SU-DHL-6 (cell line): ENCODE results near the gene TNIK.

Source experiments
- H2AFZ ChIP-seq: fragments of 200-600 bp; sonication (generic); 2 replicates; pipeline ENCODE4 v1.6.1; 2014; ENCODE audit warnings: low read depth, mild to moderate bottlenecking, moderate library complexity, mixed read lengths, antibody characterized with exemption, low read length; ENCODE audit not compliant: severe bottlenecking
- H3F3A ChIP-seq: fragments of 200-600 bp; shearing (Covaris generic); 2 replicates; pipeline ENCODE4 v1.6.0; 2016; ENCODE audit warnings: antibody characterized with exemption, mild to moderate bottlenecking; ENCODE audit not compliant: insufficient read depth
- H3K27ac ChIP-seq: fragments of 200-600 bp; sonication (generic); 2 replicates; pipeline ENCODE4 v1.5.1; 2016; ENCODE audit warnings: low read depth, mild to moderate bottlenecking, low read length, moderate library complexity, mixed read lengths
- H3K27me3 ChIP-seq: fragments of 200-600 bp; sonication (generic), shearing (Covaris generic); 2 replicates; pipeline ENCODE4 v1.6.0; 2014; ENCODE audit warnings: mild to moderate bottlenecking, low read length
- H3K36me3 ChIP-seq: fragments of 200-600 bp; sonication (generic); 2 replicates; pipeline ENCODE4 v1.6.1; 2014; ENCODE audit warnings: mild to moderate bottlenecking, low read length, mixed read lengths
- H3K4me2 ChIP-seq: fragments of 300-600, 200-600 bp; shearing (Covaris generic), sonication (generic); 2 replicates; pipeline ENCODE4 v1.6.0; 2014; ENCODE audit warnings: low read length, low read depth, mild to moderate bottlenecking; ENCODE audit not compliant: poor library complexity, severe bottlenecking
- H3K4me3 ChIP-seq: fragments of 200-600 bp; sonication (generic); 2 replicates; pipeline ENCODE4 v1.5.1; 2014; ENCODE audit warnings: antibody characterized with exemption, low read length, mild to moderate bottlenecking, mixed read lengths; ENCODE audit not compliant: insufficient read depth, poor library complexity, severe bottlenecking
- H3K79me2 ChIP-seq: fragments of 200-600 bp; sonication (generic); 2 replicates; pipeline ENCODE4 v1.6.1; 2014; ENCODE audit warnings: mild to moderate bottlenecking, low read length, moderate library complexity; ENCODE audit not compliant: insufficient read depth
- H3K9ac ChIP-seq: fragments of 200-600 bp; sonication (generic); 2 replicates; pipeline ENCODE4 v1.7.0; 2014; ENCODE audit warnings: mild to moderate bottlenecking, low read length
- H3K9me2 ChIP-seq: fragments of 200-600 bp; sonication (generic); replicated peaks from 2 replicates; pipeline ENCODE4 v1.6.1; 2014; ENCODE audit warnings: low read length; ENCODE audit not compliant: insufficient read depth
- H3K9me3 ChIP-seq: fragments of 200-600 bp; sonication (generic); 2 replicates; pipeline ENCODE4 v1.6.1; 2014; ENCODE audit warnings: low read length, mixed read lengths; ENCODE audit not compliant: insufficient read depth
- H4K20me1 ChIP-seq: fragments of 200-600 bp; sonication (generic); 2 replicates; pipeline ENCODE4 v1.6.1; 2014; ENCODE audit warnings: low read depth, mild to moderate bottlenecking, antibody characterized with exemption, low read length, moderate library complexity, mixed read lengths
- CTCF ChIP-seq: fragments of 200-600 bp; sonication (generic); IDR thresholded peaks from one replicate; pipeline ENCODE4 v1.5.1; 2017; ENCODE audit warnings: antibody characterized with exemption, mild to moderate bottlenecking, low read length, moderate library complexity; ENCODE audit not compliant: insufficient read depth, poor library complexity, severe bottlenecking
- EZH2phosphoT487 ChIP-seq: fragments of 200-600 bp; sonication (generic), shearing (Covaris generic); conservative IDR thresholded peaks from 2 replicates; pipeline ENCODE4 v1.6.1; 2018; ENCODE audit warnings: mild to moderate bottlenecking, antibody characterized with exemption, low read length, moderate library complexity, mixed read lengths

The TNIK gene

GRCh38 chr3:171487382-171487781, 27.2 kb upstream of the TNIK start:
- Histone ChIP-seq H3K9me2 (no peaks in the 10 kb centered on the region; the same call in 1 of the 2 replicates), H3F3A (no peaks in the 10 kb centered on the region), H4K20me1 (no peaks in the 10 kb centered on the region), H3K27ac (no peak overlapping the region), H3K9ac (no peak overlapping the region), H3K27me3 (no peaks in the 10 kb centered on the region), H3K4me3 (no peak overlapping the region), H3K36me3 (no peaks in the 10 kb centered on the region), H3K9me3 (no peaks in the 10 kb centered on the region), H2AFZ (no peak overlapping the region), H3K4me2 (no peak overlapping the region), H3K79me2 (no peaks in the 10 kb centered on the region)
- TF ChIP-seq CTCF = no peak
- no peak for TF ChIP-seq EZH2phosphoT487

GRCh38 chr3:171485338-171485737, 25.1 kb upstream of the TNIK start:
- no peak for TF ChIP-seq EZH2phosphoT487
- TF ChIP-seq CTCF = no peak
- Histone ChIP-seq H3K4me3 (no peak overlapping the region), H3K27me3 (no peaks in the 10 kb centered on the region), H3K9me3 (no peaks in the 10 kb centered on the region), H2AFZ (no peak overlapping the region), H3K9ac (no peak overlapping the region), H3K4me2 (no peak overlapping the region), H3K36me3 (no peaks in the 10 kb centered on the region), H3K79me2 (no peaks in the 10 kb centered on the region), H3F3A (no peaks in the 10 kb centered on the region), H3K9me2 (no peaks in the 10 kb centered on the region; the same call in 1 of the 2 replicates), H3K27ac (no peak overlapping the region), H4K20me1 (no peaks in the 10 kb centered on the region)

- no peak overlapping the region for H3K9ac ChIP-seq
- H3F3A ChIP-seq = no peaks in the 10 kb centered on the region
- TF ChIP-seq CTCF (no peak), EZH2phosphoT487 (no peak)
- H3K4me3 ChIP-seq = no peak overlapping the region
- no peaks in the 10 kb centered on the region for H3K79me2 ChIP-seq
- no peaks in the 10 kb centered on the region for H4K20me1 ChIP-seq
- H2AFZ ChIP-seq = no peak overlapping the region
- no peak overlapping the region for H3K27ac ChIP-seq
- H3K27me3 ChIP-seq = no peaks in the 10 kb centered on the region
- no peak overlapping the region for H3K4me2 ChIP-seq
- no peaks in the 10 kb centered on the region for H3K9me3 ChIP-seq
- no peaks in the 10 kb centered on the region for H3K36me3 ChIP-seq
- no peaks in the 10 kb centered on the region for H3K9me2 ChIP-seq
Observed at GRCh38 chr3:171481011-171481410, 20.8 kb upstream of the TNIK start.

GRCh38 chr3:171480526-171480925, 20.3 kb upstream of the TNIK start:
- Histone ChIP-seq H3K4me2 (no peak overlapping the region), H2AFZ (no peak overlapping the region), H3K9ac (no peak overlapping the region), H3K27me3 (no peaks in the 10 kb centered on the region), H3K9me2 (no peaks in the 10 kb centered on the region), H3K79me2 (no peaks in the 10 kb centered on the region), H3K27ac (no peak overlapping the region), H3K4me3 (no peak overlapping the region), H3K9me3 (no peaks in the 10 kb centered on the region), H3F3A (no peaks in the 10 kb centered on the region), H4K20me1 (no peaks in the 10 kb centered on the region), H3K36me3 (no peaks in the 10 kb centered on the region)
- no peak for TF ChIP-seq EZH2phosphoT487
- TF ChIP-seq CTCF = no peak
